Measurements from ENCODE around the gene IFT81. TPM values are rescaled to one million over a fixed set of nuclear protein-coding genes. Genes with fewer than 3 reads are reported as not detected.
"Not testable (repeated sequence)": the region's sequence is repeated elsewhere in the genome, so short reads cannot be mapped to it uniquely, and the experiment has no call there.

Gene IFT81
- total RNA-seq, 1 donor from 2014 or later: 13.1 TPM

GRCh38 chr12:110112335-110112660 is 11.9 kb upstream of the IFT81 start:
- H3K27me3 Mint-ChIP-seq (ENCODE audit: unreplicated experiment): no peaks in the 10 kb centered on the region
- TF ChIP-seq, protein P1, sequence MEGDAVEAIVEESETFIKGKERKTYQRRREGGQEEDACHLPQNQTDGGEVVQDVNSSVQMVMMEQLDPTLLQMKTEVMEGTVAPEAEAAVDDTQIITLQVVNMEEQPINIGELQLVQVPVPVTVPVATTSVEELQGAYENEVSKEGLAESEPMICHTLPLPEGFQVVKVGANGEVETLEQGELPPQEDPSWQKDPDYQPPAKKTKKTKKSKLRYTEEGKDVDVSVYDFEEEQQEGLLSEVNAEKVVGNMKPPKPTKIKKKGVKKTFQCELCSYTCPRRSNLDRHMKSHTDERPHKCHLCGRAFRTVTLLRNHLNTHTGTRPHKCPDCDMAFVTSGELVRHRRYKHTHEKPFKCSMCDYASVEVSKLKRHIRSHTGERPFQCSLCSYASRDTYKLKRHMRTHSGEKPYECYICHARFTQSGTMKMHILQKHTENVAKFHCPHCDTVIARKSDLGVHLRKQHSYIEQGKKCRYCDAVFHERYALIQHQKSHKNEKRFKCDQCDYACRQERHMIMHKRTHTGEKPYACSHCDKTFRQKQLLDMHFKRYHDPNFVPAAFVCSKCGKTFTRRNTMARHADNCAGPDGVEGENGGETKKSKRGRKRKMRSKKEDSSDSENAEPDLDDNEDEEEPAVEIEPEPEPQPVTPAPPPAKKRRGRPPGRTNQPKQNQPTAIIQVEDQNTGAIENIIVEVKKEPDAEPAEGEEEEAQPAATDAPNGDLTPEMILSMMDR (IDR thresholded peaks at IDR 0.05): no peak
- H3K9me3 Mint-ChIP-seq (ENCODE audit: unreplicated experiment): no peaks in the 10 kb centered on the region
- no peaks in the 10 kb centered on the region for H3K36me3 Mint-ChIP-seq (ENCODE audit: unreplicated experiment)
- no peak for DNase-seq (ENCODE audit: extremely low spot score, unreplicated experiment)
- H3K4me1 Mint-ChIP-seq (ENCODE audit: unreplicated experiment): peaks cover 31% of the 10 kb centered on the region
- H3K27ac Mint-ChIP-seq (ENCODE audit: unreplicated experiment): no peak overlapping the region
- H3K4me3 Mint-ChIP-seq (ENCODE audit: unreplicated experiment): no peak overlapping the region

DNA sequence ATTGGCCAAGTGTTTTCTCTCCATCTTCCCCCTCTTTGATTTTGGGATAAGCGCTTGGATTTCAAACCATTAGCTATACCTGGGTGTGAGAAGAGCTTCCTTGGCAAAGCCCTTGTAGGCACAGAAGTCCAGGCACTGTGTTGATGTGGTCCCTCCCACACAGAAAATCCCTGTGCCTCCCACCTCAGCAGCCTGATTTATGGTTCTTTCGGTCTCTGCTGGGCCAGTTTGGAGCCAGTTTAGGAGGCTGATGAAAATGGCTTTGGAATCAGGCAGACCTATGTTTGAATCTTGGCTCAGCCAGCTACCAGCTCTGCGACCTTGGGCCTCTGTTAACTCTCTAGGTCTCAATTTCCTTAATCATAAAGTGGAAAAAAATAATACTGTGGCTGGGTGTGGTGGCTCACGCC is 9.6 kb upstream of the IFT81 start:
- no peak for DNase-seq (ENCODE audit: extremely low spot score, unreplicated experiment)
- peaks cover 9% of the 10 kb centered on the region for H3K4me1 Mint-ChIP-seq (ENCODE audit: unreplicated experiment)
- no peaks in the 10 kb centered on the region for H3K36me3 Mint-ChIP-seq (ENCODE audit: unreplicated experiment)
- TF ChIP-seq, protein P1 (IDR thresholded peaks at IDR 0.05): no peak
- no peak overlapping the region for H3K4me3 Mint-ChIP-seq (ENCODE audit: unreplicated experiment)
- no peaks in the 10 kb centered on the region for H3K9me3 Mint-ChIP-seq (ENCODE audit: unreplicated experiment)
- no peak overlapping the region for H3K27ac Mint-ChIP-seq (ENCODE audit: unreplicated experiment)
- H3K27me3 Mint-ChIP-seq (ENCODE audit: unreplicated experiment): no peaks in the 10 kb centered on the region

DNA sequence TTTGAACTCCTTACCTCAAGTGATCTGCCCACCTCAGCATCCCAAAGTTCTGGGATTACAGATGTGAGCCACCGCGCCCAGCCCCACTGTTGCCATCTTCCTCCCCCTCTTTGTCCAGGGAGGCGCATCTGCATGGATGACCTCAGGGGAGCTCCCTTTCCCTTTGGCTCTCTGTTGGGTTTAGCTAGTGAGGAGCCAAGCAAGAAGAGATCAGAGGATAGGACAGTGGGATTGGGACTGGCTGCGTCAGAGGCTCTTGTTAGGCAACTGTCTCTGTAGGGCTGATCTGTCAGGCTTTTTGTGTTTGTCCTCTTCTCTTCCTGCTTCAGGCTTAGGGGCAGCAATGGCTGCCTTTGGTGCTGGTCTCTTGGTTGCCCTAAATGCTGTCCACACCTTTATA is 8.5 kb upstream of the IFT81 start:
- Mint-ChIP-seq H3K4me3 (ENCODE audit: unreplicated experiment) (no peak overlapping the region), H3K9me3 (ENCODE audit: unreplicated experiment) (no peaks in the 10 kb centered on the region), H3K27me3 (ENCODE audit: unreplicated experiment) (peaks cover 2% of the 10 kb centered on the region), H3K27ac (ENCODE audit: unreplicated experiment) (no peak overlapping the region), H3K36me3 (ENCODE audit: unreplicated experiment) (no peaks in the 10 kb centered on the region), H3K4me1 (ENCODE audit: unreplicated experiment) (peaks cover 3% of the 10 kb centered on the region)
- no peak for DNase-seq (ENCODE audit: extremely low spot score, unreplicated experiment)
- TF ChIP-seq, protein P1 (IDR thresholded peaks at IDR 0.05): no peak

DNA sequence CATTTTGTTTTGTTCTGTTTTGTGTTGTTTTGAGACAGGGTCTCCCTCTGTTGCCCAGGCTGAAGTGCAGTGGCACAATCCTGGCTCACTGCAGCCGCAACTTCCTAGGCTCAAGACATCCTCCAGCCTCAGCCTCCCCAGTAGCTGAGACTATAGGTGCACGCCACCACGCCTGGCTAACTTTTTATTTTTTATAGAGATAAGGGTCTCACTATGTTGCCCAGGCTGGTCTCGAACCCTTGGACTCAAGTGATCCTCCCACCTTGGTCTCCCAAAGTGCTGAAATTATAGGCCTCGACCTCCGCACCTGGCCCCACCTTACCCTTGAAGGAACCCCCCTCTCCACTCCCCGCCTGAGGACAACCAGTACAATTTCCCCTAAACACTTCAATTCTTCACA is 7.5 kb upstream of the IFT81 start:
- Mint-ChIP-seq H3K27me3 (ENCODE audit: unreplicated experiment) (peaks cover 5% of the 10 kb centered on the region), H3K36me3 (ENCODE audit: unreplicated experiment) (no peaks in the 10 kb centered on the region), H3K4me1 (ENCODE audit: unreplicated experiment) (no peaks in the 10 kb centered on the region), H3K27ac (ENCODE audit: unreplicated experiment) (no peak overlapping the region), H3K9me3 (ENCODE audit: unreplicated experiment) (no peaks in the 10 kb centered on the region), H3K4me3 (ENCODE audit: unreplicated experiment) (no peak overlapping the region)
- no peak for DNase-seq (ENCODE audit: extremely low spot score, unreplicated experiment)
- TF ChIP-seq, protein P1 (IDR thresholded peaks at IDR 0.05): no peak

DNA sequence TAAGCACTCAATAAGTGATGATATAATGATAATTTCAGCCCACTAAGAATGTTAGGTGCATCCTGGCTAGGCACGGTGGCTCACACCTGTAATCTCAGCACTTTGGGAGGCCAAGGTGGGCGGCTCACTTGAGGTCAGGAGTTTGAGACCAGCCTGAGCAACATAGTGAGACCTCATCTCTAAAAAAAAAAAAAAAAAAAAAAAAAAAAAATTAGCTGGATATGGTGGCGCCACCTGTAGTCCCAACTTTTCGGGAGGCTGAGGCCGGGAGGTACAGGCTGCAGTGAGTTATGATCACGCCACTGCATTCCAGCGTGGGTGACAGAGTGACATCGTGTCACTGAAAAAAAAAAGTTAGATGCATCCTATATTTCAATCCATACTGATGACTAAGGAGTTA is 6.9 kb upstream of the IFT81 start:
- H3K4me1 Mint-ChIP-seq (ENCODE audit: unreplicated experiment); H3K27me3 Mint-ChIP-seq (ENCODE audit: unreplicated experiment); H3K27ac Mint-ChIP-seq (ENCODE audit: unreplicated experiment); H3K4me3 Mint-ChIP-seq (ENCODE audit: unreplicated experiment); DNase-seq (ENCODE audit: extremely low spot score, unreplicated experiment); H3K9me3 Mint-ChIP-seq (ENCODE audit: unreplicated experiment); H3K36me3 Mint-ChIP-seq (ENCODE audit: unreplicated experiment): not testable (repeated sequence)
- TF ChIP-seq, protein P1 (IDR thresholded peaks at IDR 0.05): peak; percentile 27
